Panc1 (cell line): ENCODE results near the gene GPHA2. TPM values are rescaled to one million over a fixed set of nuclear protein-coding genes. Genes with fewer than 3 reads are reported as not detected.

ENCODE experiments used
- ATAC-seq: fragments of 200-7000 bp; cut with Tn5 transposase; 2 replicates; pipeline ENCODE4 v1.9.1; 2020; ENCODE audit warnings: mild to moderate bottlenecking, moderate library complexity
- BruUV-seq: library from RNA; stranded (reverse); fragments of 400-500 nt; replicated peaks from 2 replicates; lab custom pipeline; 2021; lab: Mats Ljungman, UMichigan
- CTCF ChIA-PET: fragments of 300-600 bp; sonication (Branson Sonifier 250); formaldehyde crosslinking; loops from one replicate; lab custom pipeline; 2022; ENCODE audit warnings: antibody characterized with exemption; lab: Charles Lee
- POLR2A ChIA-PET: fragments of 300-600 bp; sonication (Branson Sonifier 250); formaldehyde crosslinking; loops from one replicate; lab custom pipeline; 2022; ENCODE audit warnings: antibody characterized with exemption; lab: Charles Lee
- DNase-seq: peaks from one replicate; pipeline ENCODE4 v3.0.0-alpha.2; 2010; ENCODE audit warnings: low read depth, low spot score
- H3K27ac ChIP-seq: 2 replicates; pipeline ENCODE4 v1.5.1; 2011; ENCODE audit warnings: mild to moderate bottlenecking, low read length, inconsistent platforms
- H3K27me3 ChIP-seq: fragments of 200-500 bp; sonication (Bioruptor generic); 2 replicates; pipeline ENCODE4 v1.6.0; 2014; ENCODE audit warnings: low read length, inconsistent platforms; ENCODE audit not compliant: control insufficient read depth, insufficient read depth
- H3K36me3 ChIP-seq: fragments of 200-500 bp; sonication (Bioruptor generic); 2 replicates; pipeline ENCODE4 v1.5.1; 2014; ENCODE audit warnings: inconsistent platforms, mild to moderate bottlenecking, low read length, moderate library complexity; ENCODE audit not compliant: control insufficient read depth, insufficient read depth
- H3K4me1 ChIP-seq: 2 replicates; pipeline ENCODE4 v1.5.1; 2011; ENCODE audit warnings: inconsistent platforms, mild to moderate bottlenecking, low read length, moderate library complexity; ENCODE audit not compliant: control insufficient read depth, insufficient read depth
- H3K4me3 ChIP-seq, 2 experiments: 2 replicates each; pipeline ENCODE4 v1.5.1; 2011 to 2012; ENCODE audit warnings: low read depth in 2 of 2, low read length in 2 of 2, mild to moderate bottlenecking in 2 of 2, inconsistent platforms in 1 of 2, moderate library complexity in 1 of 2
- H3K9me3 ChIP-seq: fragments of 200-500 bp; sonication (Bioruptor generic); 2 replicates; pipeline ENCODE4 v1.5.1; 2014; ENCODE audit warnings: low read depth, mild to moderate bottlenecking, inconsistent platforms, low read length, moderate library complexity; ENCODE audit not compliant: control insufficient read depth, insufficient read depth
- CTCF ChIP-seq: fragments of 450-650 bp; IDR thresholded peaks from 2 replicates; pipeline ENCODE4 v1.5.1; 2017; ENCODE audit warnings: mild to moderate bottlenecking
- POLR2AphosphoS5 ChIP-seq: IDR thresholded peaks from 2 replicates; pipeline ENCODE4 v1.6.1; 2012; ENCODE audit warnings: mild to moderate bottlenecking, low read depth, low read length, moderate library complexity
- REST ChIP-seq, 2 experiments: IDR thresholded peaks; 2 replicates each; pipeline ENCODE4 v1.6.1; 2011 to 2012; ENCODE audit warnings: low read depth in 2 of 2, control low read depth in 1 of 2, low read length in 1 of 2, mild to moderate bottlenecking in 1 of 2, moderate library complexity in 1 of 2; ENCODE audit not compliant: insufficient read depth in 1 of 2
- SIN3A ChIP-seq: IDR thresholded peaks from 2 replicates; pipeline ENCODE4 v1.6.1; 2012; ENCODE audit warnings: low read depth, mild to moderate bottlenecking, low read length, moderate library complexity, borderline replicate concordance; ENCODE audit not compliant: insufficient read depth
- TCF7L2 ChIP-seq: IDR thresholded peaks from 2 replicates; pipeline ENCODE4 v1.6.1; 2011; ENCODE audit warnings: mild to moderate bottlenecking, low read depth, low read length, inconsistent platforms
- in situ Hi-C: cut with HindIII; loops from 2 replicates; pipeline ENCODE4 v1.10.0; 2016; ENCODE audit warnings: low sequenced_read_pairs, low pct_unique_long_range_greater_than_20kb
- intact Hi-C: fragments of 100-400 bp; cut with micrococcal nuclease; formaldehyde crosslinking; loops from one replicate; pipeline ENCODE4 v1.10.0; 2022; ENCODE audit not compliant: unreplicated experiment
- total RNA-seq: library from RNA; stranded (reverse); gene quantifications from one replicate; pipeline ENCODE4 v1.2.1, GENCODE V29; 2021; ENCODE audit not compliant: unreplicated experiment

Gene GPHA2
- total RNA-seq, 1 experiment from 2014 or later, result not detected

- Histone ChIP-seq H3K27me3 (no peaks in the 10 kb centered on the region), H3K36me3 (no peaks in the 10 kb centered on the region), H3K9me3 (no peaks in the 10 kb centered on the region), H3K4me3 (no peak overlapping the region), H3K4me1 (peaks cover 28% of the 10 kb centered on the region), H3K27ac (no peak overlapping the region)
- ChIA-PET CTCF (interaction anchor here (0.5 to 0.6 kb wide), 2 partner anchors 11 to 182 kb away, joined by 6 read pairs; no protein-coding TSS in a partner anchor), POLR2A (interaction anchor here (0.5 to 0.6 kb wide), 2 partner anchors 10 to 17 kb away, joined by 3 to 7 read pairs; no protein-coding TSS in a partner anchor)
- in situ Hi-C loops, result no loop called here
- DNase-seq (no peak), ATAC-seq (no peak)
- TF ChIP-seq CTCF (no peak), SIN3A (no peak), POLR2AphosphoS5 (no peak), REST (IDR thresholded peaks at IDR 0.05; ENCODE audit: insufficient read depth in 1 of 2, low read depth in 2 of 2, low read length in 1 of 2) (no peak)
- BruUV-seq, result no TSS peak
- intact Hi-C loops, result no loop called here
Observed at GRCh38 chr11:64892411-64892831, 43.3 kb downstream of the GPHA2 start.

- H3K27me3 ChIP-seq, result no peaks in the 10 kb centered on the region
- no TSS peak for BruUV-seq
- DNase-seq, result no peak
- TF ChIP-seq TCF7L2 (no peak), SIN3A (no peak)
- no peak for ATAC-seq
- peaks cover 31% of the 10 kb centered on the region for H3K4me1 ChIP-seq
- intact Hi-C loops (no loop called here), in situ Hi-C loops (no loop called here)
- H3K4me3 ChIP-seq, result no peak overlapping the region
- ChIA-PET POLR2A (interaction anchor here (0.6 kb wide), 1 partner anchor 17 kb away, joined by 7 read pairs; no protein-coding TSS in a partner anchor), CTCF (no interaction called here)
- H3K9me3 ChIP-seq, result no peaks in the 10 kb centered on the region
- no peaks in the 10 kb centered on the region for H3K36me3 ChIP-seq
- H3K27ac ChIP-seq, result no peak overlapping the region
Observed at GRCh38 chr11:64891880-64892279, 43.8 kb downstream of the GPHA2 start.

- H3K27me3 ChIP-seq, result no peaks in the 10 kb centered on the region
- no peak overlapping the region for H3K4me3 ChIP-seq
- intact Hi-C loops (no loop called here), in situ Hi-C loops (no loop called here)
- CTCF ChIA-PET, result no interaction called here
- BruUV-seq, result no TSS peak
- POLR2A ChIA-PET, result no interaction called here
- DNase-seq (no peak), ATAC-seq (no peak)
- no peak for TF ChIP-seq CTCF
- TF ChIP-seq TCF7L2, result no peak
- no peak for TF ChIP-seq REST (IDR thresholded peaks at IDR 0.05; ENCODE audit: insufficient read depth in 1 of 2, low read depth in 2 of 2, low read length in 1 of 2)
- TF ChIP-seq POLR2AphosphoS5, result no peak
- no peak for TF ChIP-seq SIN3A
- peaks cover 31% of the 10 kb centered on the region for H3K4me1 ChIP-seq
- no peak overlapping the region for H3K27ac ChIP-seq
- no peaks in the 10 kb centered on the region for H3K9me3 ChIP-seq
- H3K36me3 ChIP-seq, result no peaks in the 10 kb centered on the region
Observed at GRCh38 chr11:64891215-64891848, 44.4 kb downstream of the GPHA2 start.
